IPS-NIHi11 (cell line): ENCODE results near the gene ACSF3.

Experiments
- DNase-seq: peaks from one replicate; pipeline ENCODE4 v3.0.0; 2012; ENCODE audit warnings: mixed read lengths, low spot score

Gene ACSF3

DNA sequence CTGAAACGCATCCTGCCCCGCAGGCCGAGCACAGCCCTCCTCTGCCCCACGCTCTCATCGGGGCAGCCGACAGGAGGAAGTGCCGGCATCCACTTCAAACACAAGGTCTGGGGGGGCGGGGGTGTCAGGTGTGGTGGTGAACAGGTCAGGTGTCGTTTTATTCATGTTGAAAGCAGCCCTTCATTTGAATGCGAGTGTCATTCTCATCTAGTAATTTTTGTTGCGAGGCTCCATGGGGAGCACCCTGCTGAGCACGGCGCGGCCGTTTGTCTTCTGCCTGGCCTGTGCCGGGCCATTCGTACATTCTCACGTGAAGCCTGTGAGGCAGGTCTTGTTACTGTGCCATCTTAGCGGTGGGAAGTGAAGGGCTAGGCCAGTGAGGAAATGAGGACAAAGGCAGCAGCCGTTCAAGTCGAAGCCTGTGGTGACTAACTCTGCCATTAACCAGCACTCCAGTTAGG, 1.9 kb downstream of the ACSF3 start:
- no peak for DNase-seq

DNA sequence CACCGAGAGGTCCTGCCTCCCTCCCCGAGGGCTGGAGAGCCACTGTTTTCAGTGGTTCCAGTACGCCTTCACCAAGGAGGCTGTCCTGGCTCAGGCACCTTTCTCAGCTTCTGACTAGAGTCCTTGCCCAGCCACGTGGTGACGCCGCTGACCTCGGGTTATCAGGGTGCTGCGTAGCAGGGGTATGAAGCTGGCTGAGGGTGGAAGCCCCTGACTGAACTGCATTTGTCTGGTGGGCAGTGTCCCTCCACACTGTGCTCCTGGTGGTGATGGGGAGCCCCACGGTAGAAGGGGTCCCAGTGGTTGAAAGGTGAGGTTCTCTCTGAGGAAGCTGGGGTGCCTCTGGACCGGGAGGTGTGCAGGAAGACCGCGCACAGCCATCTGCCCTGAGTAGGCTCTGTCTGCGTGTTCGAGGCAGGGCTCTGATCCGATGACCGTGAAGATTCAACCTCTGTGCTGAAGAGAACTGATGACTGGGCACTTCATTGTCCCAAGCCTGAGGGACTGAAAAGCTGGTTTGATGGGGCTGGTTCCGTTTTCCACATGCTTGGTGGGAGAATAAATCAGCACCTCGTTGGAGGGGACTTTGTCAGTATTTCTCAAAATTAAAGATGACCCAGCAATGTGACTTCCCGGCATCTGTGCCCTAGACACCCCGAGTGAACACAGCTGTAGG, 2.5 kb downstream of the ACSF3 start:
- no peak for DNase-seq

DNA sequence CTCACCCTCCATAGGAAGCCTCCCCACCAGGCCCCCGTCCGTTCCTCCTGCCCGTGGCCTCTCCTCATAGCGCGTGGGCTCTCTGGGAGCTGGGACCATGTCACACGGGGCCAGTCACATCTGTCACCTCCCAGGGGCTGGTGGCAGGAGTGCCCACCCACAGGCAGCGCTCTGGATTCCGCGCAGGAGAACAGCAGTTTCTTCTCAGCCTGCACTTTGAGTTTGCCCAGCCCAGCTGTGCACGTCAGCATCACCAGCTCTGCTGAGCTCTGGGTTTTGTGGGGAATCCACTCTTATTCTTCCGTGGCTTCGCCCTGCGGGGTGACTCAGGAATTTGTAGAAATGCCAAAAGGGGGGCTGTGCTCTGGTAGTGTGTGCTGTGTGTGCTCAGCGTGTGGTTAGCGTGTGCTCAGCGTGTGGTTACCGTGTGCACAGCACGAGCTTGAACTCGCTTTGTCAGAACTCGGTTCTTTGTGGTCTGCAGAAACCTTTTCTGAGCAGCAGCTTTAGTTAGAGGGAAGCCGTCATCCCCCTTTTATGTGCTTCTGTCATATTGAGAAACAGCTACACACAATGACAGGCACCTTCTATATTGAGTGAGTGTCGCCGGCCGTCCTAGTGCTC, 3.2 kb downstream of the ACSF3 start:
- no peak for DNase-seq

DNA sequence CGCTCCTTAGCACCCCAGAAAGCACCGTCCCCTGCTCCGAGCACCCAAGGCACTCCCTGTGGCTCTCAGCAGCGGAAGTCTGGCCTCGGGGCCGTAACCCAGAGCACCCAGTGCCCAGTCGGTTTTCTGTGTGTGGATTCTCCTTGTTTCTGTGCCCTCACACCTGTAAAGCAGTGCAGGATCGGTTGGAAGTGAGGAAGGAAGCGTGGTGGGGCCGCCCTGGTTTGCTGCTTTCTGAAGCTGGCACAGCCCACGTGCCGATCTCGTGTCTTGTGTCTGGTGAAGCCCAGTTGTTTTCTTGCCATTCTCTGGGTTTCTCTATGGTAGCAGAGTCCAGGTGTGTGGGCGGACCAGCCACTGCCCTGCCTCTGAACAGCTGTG, 3.7 kb downstream of the ACSF3 start:
- DNase-seq = no peak

DNA sequence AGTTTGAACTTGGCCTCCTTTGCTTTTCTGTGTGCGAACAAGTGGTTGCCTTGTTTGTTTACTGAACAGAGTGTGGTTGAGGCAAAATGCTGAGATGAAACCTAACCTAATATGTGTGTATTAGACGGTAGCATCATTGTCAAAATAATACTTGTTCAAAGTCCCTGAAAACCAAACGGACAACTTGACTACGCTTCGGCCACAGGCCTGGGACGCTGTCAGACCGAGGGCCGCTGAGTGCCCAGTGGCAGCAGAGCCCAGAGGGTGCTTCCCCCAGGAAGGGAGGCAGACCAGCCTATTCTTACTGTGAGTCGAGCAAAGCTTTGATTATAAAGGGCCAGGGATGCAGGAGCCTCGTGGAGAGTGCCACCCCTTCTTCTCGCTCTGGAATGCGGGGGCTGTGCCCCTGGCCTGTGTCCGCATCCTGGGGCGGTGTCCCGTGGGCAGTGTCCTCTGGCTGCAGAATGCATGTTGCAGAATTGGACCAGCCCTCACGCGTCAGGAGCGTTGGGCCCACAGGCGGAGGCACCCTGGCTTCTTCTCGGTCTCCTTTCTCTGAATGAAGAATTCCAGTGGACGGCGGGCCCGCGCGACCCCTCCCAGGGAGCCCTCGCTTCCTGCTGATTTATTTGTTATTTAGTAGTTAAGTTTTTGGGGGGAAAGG, 5.2 kb downstream of the ACSF3 start:
- no peak for DNase-seq

DNA sequence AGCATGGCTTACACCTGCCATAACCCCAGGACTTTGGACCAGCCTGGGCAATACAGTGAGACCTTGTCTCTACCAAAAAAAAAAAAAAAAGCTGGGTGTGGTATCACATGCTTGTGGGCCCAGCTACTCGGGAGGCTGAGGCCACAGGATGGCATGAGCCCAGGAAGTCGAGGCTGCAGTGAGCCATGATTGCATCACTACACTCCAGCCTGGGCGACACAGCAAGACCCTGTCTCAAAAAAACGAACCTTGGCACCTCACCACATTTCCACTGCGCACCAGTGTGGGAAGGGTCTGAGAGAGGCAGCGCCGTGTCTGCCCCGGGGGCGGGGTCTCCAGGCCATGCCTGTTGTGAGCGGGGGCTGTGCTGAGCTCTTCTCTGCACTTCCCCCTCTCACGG, 6.3 kb downstream of the ACSF3 start:
- DNase-seq = no peak

DNA sequence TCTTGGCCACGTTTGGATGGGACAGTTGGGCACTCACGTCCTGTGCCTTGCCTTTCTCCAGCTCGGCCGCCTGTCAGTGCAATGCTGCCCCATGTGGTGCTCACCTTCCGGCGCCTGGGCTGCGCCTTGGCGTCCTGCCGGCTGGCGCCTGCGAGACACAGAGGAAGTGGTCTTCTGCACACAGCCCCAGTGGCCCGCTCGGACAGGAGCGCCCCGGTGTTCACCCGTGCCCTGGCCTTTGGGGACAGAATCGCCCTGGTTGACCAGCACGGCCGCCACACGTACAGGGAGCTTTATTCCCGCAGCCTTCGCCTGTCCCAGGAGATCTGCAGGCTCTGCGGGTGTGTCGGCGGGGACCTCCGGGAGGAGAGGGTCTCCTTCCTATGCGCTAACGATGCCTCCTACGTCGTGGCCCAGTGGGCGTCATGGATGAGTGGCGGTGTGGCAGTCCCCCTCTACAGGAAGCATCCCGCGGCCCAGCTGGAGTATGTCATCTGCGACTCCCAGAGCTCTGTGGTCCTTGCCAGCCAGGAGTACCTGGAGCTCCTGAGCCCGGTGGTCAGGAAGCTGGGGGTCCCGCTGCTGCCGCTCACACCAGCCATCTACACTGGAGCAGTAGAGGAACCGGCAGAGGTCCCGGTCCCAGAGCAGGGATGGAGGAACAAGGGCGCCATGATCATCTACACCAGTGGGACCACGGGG, 7.1 kb downstream of the ACSF3 start:
- no peak for DNase-seq

DNA sequence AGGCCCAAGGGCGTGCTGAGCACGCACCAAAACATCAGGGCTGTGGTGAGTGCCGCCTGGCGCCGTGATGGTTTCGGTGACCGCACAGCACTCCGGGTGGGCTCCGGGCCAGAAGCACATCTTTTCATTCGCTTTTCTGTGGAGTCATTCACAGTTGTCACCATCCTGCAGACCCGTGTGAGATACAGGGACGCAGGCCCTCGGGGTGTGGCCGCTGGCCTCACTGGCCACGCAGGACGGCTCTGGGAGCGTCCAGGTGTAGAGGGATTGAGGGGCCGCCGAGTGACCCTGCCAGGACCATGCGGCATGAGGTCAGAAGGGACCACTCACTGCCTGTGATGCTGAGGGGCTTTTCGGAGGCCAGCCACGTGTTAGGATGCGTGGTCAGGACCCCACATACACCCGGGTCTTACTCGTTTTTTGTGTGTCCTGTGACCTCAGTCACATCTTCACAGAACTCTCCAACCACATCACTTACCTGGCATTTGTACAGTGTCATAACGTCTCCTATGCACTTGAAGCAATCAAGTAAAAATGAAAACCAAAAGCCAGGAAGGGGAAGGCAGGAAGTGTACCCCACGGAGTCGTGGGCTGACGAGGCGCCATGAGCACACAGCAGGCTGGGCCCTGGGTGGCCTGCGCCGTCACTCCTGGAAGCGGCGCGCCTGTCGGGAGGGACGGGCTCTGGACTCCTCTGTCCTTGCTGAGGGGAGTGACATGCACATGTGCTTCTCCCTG, 7.8 kb downstream of the ACSF3 start:
- no peak for DNase-seq

DNA sequence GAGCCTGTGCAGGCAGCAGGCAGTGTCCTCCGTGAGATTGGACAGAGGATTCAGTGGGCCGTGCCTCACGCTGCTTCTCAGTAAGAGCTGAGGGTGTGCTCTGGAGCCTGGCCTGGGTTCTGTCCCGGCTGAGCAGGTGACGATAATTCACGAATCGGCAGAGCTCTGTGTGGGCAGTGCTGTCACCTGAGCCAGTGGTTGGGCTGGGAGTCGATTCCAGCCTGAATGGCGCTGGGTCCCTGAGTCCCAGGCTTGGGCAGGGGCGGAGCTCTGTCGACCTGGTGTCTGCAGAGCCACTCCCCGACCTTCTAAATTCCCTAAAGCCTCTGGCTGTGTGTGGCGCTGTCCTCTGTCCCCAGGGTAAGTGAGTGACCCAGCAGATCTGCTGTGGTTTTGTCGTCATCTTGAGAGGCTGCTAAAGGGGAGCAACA, 8.4 kb downstream of the ACSF3 start:
- DNase-seq = peak; percentile 56

DNA sequence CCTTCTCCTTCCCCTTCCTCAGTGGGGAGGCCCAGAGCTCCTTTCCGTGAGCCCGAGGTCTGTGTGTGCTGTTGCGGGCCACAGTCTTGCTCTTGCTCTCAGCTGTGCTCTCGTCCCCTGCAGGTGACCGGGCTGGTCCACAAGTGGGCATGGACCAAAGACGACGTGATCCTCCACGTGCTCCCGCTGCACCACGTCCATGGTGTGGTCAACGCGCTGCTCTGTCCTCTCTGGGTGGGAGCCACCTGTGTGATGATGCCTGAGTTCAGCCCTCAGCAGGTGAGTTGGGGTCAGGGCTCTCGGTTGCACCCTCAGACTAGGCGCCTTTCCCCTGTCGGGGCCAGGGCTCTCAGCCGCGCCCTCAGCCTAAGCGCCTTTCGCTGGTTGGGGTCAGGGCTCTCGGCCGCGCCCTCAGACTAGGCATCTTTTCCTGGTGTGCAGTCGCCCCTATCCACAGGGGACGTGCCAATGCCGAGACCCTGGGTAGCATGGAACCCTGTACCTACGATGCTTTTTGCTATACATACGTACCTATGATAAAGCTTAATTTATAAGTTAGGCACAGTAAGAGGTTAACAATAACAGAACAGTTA, 8.9 kb downstream of the ACSF3 start:
- DNase-seq = no peak

DNA sequence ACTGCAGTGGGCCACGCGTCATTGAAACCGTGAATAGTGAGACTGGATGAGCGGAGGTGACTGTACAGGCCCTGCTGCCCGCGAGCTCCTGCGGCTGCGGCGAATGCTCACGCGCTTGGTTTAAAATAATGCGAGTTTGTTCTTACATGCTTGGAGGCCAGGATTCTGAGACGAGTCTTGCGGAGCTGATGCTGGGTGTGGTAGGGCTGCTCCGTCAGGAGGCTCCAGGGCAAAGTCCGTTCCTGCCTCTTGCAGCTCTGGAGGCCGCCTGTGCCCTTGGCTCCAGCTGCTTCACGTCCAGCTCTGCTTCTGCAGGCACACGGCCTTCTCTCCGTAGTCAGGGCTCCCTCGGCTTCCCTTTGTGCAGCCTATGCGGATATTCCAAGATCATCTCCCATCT, 9.5 kb downstream of the ACSF3 start:
- DNase-seq = no peak

DNA sequence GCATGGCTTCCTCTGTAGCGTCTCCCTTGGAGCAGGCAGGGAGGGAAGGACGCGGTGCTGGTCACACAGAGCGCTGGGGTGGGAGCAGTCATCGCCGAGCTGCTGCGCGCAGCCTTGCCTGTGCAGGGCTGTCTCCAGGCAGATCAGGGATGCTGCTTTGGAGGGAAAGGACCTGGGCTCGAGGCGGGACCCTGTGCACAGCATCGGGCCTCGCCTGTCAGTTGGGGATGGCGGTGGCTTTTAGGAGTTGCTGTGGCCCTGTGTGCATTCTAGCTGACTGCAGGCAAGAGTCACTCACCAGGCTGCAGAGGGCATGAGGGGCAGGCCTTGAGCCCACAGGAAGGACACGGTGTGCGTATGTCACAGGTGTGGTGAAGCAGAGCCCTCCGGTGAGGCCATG, 10.1 kb downstream of the ACSF3 start:
- no peak for DNase-seq

DNA sequence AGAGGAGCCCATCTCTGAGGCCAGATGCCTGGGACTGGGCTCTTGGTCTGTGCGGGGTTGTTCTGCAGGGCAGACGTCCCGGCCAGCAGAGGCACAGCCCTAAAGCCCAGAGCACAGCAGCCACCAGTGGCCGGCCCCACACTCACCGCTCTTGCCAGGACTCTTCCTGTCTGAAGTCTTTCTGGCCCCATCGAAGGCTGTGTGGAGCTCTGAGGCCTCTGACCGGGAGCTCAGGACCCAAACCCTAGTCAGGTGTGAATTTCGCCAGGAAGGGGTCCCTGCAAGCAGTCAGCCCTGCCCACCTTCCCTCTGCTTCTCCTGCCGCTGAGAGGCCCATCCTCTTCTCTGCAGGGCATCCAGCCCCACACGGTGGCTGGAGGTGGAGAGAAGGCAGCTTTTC, 10.7 kb downstream of the ACSF3 start:
- DNase-seq = no peak

DNA sequence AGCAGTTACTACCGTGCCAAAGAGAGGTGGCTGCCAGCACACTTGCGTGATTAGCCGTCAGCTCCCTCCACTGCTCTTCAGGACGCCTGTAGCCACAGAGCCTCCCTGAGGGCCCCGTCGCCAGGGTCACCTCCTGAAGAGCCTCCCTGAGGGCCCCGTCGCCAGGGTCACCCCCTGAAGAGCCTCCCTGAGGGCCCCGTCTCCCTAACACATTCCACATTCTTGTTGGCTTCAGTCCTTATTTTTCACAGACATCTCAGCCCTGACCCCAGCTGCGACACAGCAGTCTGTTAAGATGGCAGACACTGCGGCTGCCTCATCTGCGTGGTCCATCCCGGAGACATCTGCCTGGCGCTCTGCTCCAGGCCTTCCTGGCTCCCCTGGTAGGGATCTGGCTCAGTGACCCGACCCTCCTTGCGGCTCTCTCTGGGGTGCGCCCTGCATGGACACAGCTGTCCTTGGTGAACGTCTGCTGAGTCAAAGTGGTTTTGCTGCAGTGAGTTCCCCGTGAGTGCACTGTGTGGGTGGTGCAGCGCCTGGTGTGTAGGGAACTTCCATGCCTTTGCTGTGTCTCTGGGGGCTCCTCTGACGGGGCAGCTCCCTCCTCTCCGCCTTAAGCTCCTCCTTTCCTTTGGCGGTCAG, 11.4 kb downstream of the ACSF3 start:
- DNase-seq = no peak

DNA sequence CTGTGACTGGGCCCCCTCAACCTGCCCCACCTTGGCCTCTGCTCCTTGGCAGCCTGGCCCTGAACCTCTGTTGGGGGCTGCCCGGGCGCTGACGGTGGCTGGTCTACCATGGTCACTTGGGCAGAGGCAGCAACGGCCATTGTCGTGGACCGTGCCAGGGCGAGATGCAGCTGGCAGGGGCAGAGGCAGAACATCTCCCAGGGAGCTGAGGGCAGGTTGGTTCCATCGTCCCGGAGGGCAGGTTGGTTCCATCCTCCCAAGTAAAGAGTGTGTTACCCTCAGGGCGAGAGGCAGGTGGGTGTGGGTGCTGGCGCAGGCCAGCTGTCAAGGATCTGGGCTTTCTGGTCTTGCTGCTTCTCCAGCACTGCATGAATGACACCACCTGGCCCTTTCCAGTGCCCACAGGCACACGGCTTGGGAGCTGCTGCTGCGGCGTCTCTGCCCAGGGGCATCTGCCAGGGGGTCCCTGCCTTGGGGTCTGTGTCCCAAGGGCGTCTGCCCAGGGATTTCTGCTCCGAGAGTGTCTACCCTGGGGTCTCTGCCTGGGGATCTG, 12.0 kb downstream of the ACSF3 start:
- DNase-seq = no peak

DNA sequence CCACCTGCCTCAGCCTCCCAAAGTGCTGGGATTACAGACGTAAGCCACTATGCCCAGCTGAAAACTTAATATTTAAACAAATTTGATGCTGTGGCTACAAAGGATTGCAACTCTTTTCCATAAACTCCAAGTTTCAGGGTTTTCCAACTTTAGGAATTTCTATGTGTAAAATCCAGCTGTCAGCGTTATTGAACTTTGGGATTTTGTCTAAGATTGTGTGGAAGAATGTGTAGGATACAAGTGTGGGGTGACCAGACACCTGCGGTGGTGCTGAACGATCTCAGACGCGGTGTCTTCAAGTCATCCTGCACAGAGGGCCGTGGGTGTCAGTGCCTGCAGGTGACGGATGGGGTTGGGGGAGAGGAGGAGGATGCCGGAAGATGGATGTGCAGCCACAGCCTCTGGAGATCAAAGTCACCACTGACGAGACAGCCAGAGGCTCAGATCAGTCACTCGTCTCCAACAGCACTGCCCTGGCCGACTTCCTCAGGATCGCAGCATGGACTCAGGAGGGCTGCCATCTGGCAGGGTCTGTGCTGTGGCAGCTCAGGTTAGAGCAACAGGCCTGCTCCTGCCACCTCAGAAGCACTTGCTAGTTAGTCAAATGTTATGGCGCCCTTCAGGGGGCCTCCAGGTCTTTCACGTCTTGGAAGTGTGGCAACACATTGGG, 13.0 kb downstream of the ACSF3 start:
- DNase-seq = no peak

DNA sequence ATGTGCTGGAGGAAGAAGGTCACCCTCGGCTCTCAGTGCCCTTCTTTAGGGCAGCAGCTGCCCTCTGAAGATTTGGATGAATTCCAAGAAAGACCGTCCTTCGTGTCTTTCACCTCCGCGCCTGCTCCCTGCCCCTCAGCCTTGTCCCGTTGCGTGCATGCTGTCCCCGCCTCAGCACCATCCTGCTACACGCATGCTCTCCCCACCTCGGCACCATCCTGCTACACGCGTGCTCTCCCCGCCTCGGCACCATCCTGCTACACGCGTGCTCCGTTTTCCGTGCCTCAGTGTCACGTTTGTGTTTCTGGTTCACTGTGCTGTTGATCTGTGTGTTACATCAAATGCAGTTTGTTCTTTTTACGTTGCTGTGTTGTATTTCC, 13.5 kb downstream of the ACSF3 start:
- DNase-seq = no peak

DNA sequence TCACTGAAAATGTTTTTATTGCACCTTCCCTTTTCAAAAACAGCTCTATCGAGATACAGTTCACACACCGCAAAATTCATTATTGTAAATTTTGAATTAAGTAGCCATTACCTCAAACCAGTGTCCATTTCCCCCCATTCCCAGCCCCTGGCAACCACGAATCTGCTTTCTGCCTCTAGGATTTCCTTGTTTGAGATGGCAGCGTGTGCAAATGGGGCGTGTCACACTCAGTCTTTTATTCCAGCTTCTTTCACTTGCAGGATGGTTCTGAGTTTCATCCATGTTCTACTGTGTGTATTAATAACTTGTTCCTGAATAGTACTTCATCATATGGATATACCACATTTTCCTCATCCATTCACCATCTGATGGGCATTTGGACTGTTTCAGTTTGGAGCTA, 14.8 kb downstream of the ACSF3 start:
- DNase-seq = no peak

DNA sequence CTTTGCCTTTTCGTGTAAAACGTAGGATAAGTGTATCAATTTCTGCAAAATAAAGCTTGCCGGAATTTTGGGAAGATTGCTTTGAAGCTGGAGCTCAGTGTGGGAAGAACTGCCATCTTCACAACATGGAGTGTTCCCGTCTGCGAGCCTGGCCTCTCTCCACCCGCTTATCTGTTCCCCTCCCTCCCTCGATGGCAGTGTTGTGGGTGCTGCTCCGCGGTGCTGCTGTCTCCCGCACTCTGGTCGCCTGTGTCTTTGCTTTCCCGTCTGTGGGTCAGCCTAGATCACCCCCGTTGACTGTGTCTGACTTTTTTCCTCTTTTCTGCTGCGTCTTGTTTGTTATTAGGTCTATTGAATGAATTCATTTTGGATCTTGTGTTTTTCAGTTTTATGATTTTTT, 17.0 kb downstream of the ACSF3 start:
- DNase-seq = no peak

DNA sequence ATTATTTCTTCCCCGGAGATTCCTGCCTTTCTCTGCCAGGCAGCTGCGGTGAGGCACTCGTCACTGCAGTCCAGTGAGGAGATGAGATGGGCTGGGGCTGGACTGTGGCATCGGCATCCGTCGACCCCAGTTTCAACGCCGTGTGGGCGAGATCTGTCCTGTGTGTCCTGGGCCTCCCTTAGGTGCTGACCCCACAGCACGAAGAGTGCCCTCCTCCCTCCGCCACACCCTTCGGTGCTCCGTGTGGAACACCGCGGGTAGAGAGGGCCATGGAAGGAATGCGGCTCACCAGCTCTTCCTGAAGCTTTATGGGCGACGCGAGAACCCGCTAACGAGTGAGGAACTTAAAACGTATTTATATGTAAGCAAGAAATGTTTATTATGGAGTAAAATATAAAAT, 17.6 kb downstream of the ACSF3 start:
- no peak for DNase-seq
